NOMO-1 treated with dmso at 0.1 percent for 144 hours (cell line): ENCODE results near the gene SH3BP5.
"Not testable (repeated sequence)": the region's sequence is repeated elsewhere in the genome, so short reads cannot be mapped to it uniquely, and the experiment has no call there.

Experiments
- DNase-seq: peaks from one replicate; lab custom pipeline; 2025; ENCODE audit not compliant: unreplicated experiment; lab: John Stamatoyannopoulos, UW

The SH3BP5 gene, protein sequence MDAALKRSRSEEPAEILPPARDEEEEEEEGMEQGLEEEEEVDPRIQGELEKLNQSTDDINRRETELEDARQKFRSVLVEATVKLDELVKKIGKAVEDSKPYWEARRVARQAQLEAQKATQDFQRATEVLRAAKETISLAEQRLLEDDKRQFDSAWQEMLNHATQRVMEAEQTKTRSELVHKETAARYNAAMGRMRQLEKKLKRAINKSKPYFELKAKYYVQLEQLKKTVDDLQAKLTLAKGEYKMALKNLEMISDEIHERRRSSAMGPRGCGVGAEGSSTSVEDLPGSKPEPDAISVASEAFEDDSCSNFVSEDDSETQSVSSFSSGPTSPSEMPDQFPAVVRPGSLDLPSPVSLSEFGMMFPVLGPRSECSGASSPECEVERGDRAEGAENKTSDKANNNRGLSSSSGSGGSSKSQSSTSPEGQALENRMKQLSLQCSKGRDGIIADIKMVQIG

DNA sequence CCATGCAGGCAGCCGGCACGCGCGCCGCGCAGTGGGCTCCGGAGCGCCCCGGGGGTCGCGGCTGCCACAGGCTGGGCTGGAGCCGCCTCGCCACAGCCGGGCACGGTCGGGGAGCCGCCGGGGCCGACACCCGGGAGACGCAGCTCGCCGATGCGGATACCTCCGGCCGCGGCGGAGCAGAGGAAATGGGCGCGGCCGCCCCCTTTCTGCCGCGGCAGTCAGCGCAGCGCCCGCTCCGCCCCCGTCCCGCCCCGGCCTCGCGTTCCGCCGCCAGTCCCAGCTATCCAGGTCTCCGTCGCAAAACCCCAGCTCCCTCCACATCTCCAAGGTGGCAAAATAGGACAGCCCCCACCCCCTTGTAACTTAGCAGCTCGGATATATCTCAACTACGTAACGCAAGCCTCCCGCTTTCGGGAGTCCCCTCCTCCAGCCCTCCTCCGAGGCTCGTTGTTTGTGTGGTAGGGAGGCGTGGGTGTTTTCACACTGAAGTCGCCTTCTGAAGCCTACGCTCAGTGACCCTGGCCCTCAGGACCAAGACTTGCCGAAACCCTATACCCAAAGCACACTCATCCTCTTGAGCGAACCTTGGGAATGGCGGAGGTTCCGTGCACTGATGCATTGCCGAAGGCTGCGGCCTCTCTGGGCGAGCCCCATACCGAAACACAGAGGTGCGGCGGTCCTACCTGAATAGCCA lies at the start of gene SH3BP5:
Gene SH3BP5, minus strand, starts transcription at position 182 of the 694 bp plus-strand sequence. Its CDS starts 178 bp downstream, at position 4.
- peak; percentile 53 for DNase-seq

DNA sequence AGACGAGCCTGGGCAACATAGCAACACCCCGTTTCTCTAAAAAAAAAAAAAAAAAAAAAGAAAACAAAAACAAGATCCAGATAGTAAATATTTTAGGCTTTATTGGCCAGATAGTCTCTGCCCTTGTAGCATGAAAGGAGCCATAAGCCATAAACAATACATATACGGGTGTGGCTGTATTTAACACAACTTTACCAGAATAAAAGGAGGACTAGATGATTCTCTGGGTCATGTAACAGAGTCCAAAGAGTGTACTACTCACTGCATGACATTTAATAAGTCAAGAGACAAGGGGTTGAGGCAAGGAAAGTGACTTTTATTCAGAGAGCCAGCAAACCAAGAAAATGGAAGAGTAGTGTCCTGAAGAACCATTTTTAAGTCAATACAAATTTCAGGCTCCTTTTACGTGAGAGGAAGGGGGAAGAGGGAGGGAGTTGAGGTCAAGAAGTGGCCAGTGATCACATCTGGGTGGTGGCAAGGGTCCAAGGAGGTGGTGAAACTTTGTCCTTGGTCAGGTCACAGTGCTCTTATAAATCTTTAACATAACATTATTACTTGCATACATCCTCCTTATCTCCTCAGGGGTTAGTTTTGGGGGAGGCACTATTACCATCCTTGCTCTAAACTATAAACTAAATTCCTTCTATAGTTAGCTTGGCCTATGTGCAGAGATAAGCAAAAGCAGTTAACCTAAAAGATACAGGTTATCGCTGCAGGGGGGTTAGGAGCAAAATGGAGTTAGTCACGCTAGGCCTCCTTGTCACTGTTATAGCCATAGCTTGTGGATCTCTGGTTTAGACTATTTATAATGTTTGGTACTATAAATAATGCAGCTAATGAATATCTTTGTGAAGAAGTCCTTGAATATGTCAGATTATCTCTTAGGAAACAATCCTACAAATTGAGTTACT lies 48.8 kb upstream of the SH3BP5 start:
- DNase-seq = no peak

DNA sequence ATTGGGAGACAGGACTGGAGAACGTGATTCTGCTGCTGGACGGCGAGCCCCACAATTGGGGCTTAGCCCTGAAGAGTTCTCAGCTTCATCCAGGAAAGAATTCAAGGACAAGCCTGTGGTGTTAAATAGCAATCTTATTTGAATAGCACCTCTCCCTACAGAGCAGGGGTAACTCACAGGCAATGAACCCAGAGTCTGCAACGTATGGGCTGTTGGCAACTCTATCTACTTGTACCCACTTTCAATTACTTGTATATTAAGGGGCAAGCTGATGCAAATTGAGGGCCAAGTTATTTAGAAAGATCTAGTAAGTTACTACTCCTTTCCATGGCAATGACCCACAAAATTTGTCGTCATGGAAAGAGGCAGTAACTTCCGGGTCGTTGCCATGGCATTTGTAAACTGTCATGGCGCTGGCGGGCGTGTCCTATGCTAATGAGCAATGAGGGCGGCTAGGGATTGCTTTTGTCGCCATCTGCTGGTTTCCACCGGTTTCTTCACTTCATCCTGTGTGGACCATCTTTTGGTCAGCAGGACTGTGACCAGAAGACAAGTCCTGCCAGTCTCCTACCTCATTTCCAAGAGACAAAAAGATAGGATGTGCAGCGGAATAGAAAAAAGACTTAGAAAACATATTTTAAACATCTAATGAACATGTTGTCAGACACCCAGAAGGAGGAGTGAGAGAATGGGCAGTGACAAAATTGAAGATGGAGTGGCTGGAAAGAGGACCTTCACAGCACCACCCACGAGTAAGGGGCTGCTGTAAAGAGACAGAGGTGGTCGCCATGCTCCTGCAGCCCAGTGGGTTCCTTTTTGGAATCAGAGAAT lies 45.8 kb upstream of the SH3BP5 start:
- peak; percentile 81 for DNase-seq

DNA sequence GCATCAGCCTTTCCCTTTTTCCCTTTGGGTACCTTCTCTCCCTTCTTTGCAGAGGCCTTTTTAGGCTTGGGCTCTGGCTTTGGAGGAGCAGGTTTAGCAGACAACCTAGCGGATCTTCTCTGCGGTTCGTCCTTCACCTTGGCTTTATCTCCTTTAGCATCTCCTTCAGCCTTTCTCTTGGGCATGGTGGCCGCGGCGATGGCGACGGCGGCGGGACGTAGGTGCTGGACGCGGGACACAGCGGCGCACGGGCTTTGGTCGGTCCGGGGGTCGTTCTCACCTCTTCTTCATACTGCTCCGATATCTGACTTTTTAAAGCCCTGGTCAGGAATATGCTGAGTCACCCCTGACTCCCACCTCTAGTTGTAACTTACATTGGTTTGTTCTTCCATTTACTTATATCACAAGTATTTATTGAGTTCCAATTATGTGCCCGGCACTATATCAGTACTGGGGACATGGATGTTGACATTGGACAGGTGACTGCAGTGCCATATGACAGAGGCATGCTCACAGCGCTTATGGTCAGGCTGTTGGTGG lies 43.1 kb upstream of the SH3BP5 start:
- no peak for DNase-seq

DNA sequence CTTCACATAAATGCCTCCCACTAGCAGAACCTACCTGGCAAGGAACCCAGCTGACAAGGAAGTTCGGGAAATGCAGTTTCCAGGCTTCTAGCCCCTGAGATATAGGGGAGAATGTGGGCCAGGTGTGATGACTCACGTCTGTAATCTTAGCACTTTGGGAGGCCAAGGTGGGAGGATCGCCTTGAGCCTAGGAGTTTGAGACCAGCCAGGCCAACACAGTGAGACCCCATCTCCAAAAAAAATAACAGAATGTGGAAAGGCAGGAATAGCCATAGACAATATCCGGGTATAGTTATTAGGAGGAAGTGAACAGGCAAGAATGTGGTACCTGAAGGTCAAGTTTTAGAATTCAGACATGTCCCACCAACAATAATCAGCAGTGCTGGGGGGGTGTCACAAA lies 40.5 kb upstream of the SH3BP5 start:
- DNase-seq = no peak

DNA sequence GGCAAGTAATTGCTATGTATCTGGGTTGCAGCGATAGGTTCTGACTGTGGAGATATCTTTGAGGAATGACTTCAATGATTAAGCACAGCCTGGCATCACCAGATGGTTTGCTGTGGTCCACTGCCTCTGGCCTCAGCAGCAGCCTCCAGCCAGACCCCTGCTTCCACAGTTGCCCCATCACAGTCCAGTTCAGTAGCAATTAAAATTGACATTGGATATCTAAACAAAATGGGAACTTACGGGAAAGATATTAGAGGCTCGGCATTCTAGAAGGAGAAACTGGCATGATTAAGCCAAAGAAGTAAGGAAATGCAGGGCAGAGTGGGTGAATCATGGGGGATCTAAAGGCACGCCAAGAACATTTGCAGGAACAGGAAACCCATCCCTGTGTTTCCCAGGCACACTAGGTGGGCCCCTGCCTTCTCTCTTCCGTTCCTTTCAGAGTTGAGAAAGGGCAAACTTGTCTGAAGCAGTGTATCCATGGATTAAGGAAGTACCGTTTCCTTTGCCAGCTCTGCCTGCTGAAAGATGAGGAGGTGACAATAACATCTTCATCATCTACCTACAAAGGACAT lies 36.3 kb upstream of the SH3BP5 start:
- DNase-seq = no peak

DNA sequence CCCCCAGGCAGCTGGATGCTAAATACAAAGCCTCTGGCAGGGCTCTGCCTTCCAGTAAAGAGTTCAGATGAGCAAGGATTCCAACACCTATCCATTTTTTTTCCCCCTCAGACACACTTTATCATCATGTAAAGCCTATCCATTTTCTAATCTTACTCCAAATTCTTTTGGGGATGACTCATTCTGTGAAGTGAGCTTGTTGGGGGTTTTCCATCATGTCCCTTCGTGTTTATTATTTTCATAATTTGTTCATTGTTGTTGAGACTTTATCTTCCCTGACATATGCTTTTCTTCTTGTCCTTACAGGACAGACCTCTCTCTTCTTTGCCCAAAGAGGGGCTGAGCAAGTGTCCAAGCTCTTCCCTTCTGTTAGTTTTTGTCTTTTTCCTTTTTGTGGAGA lies 34.7 kb upstream of the SH3BP5 start:
- DNase-seq = no peak

DNA sequence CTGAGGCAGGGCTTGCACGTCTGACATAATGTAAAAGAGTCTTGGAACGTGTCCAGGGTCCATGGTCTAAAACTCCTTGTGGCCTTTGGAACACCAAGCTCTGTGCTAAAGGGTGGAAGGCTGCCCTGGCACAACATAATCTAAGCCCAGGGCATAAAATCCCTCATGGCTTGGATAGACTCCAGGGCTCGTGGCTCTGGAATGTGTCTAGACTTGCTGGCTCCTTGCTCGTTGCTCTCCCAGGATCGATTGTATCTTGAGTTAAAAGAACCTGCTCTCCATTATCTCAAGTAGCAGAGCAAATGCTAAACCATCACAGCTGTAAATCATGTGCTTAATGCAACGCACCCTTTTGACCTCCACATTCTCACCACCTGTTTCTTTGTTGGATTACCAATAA lies 31.7 kb upstream of the SH3BP5 start:
- DNase-seq = not testable (repeated sequence)

DNA sequence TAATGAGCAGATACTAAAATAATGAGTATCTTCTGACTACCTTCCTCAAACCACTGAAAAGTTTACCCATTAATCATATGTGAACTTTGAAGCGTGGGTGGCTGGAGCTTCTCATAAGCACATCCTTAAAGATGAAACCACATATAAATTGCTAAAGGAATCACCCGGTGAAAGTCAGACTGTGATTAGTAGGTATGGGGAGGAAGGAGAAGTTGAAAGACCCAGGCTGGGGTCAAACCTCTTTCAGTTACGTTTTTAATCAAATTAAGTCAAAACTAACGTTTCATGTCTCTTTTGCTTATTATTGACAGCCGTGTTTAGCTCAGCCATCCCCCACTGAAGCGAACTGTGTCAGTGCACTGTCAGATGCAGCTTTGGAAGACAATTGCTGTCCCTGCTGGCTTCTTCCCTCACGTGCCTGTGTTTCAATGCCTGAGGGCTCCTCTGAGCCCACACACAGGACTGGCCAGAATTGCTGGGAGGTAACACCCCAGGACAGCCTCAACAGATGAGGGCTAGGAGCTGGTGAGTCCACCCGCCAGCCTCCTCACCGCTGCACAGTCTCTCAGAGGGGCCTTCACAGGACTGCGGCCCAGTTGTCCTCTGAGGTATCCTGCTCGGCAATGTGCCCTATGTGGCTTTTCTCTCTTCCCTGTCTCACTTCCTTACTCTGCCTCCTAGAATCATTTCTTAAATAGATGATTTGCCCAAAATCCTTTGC lies 29.3 kb upstream of the SH3BP5 start:
- DNase-seq = peak; percentile 64

DNA sequence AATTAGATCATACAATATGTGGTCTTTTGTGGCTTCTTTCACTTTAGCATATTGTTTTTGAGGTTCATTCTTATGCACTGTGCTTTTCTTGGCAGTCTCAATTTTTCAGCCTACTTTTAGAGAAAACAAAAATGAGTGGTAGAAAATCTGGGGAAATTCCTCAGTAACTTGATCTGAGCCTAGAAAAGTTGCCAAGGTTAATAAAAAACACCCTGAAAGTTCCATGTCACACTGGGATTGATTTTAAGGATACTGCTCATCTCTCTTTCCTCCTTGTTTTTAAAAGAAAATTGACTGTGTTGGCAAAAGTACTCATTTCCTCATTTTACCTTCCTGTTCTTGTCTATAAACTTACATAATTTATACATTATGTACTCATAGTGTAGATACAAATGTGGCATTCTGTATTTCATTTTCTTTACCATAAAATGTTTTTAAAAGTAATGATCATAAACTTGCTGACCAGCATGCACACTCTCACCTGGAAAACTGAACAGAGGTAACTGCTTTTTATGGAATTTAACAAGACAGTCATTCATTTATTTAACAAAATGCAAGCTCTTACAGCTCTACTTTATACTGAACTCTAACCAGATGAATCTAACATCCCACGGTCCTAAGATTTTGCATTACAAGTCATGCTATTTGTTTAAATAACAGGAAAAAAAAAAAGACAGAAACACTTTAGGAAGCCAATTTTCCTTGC lies 28.6 kb upstream of the SH3BP5 start:
- DNase-seq = no peak

DNA sequence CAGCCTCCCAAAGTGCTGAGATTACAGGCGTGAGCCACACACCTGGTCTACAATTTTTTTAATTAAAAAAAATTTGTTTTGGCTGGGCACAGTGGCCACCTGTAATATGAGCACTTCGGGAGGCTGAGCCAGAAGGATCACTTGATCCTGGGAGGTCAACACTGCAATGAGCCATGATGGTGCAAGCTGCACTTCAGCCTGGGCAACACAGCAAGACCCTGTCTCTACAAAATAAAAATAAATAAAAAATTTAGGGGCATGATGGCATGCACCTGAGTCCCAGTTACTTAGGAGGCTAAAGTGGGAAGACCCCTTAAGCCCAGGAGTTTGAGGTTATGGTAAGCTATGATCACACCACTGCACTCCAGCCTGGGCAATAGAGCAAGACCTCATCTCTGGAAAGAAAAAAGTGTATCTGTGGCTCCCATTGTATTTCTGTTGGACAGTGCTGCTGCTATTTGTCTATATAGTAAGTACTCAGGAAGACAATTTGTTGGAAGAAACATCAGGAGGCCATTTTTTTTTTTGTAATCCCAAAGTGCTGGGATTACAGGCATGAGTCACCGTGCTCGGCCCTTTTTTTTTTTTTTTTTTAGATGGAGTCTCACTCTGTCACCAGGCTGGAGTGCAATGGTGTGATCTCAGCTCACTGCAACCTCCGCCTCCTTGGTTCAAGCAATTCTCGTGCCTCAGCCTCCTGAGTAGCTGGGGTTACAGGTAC lies 27.5 kb upstream of the SH3BP5 start:
- DNase-seq = no peak

DNA sequence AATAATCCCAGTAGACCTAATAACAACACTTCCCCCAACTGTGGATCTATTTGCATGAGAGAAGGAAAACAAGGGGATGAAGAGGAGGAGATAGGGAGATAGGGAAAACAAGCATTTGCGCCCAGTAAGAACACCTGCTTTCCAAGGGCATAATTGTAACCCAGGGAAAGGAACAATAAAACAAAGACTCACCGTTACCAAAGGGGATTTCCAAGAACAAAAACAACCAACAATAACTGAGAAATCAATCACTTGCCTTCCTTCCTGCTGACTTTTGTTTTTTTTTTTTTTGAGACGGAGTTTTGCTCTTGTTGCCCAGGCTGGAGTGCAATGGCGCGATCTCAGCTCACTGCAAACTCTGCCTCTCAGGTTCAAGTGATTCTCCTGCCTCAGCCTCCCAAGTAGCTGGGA lies 24.3 kb upstream of the SH3BP5 start:
- not testable (repeated sequence) for DNase-seq

DNA sequence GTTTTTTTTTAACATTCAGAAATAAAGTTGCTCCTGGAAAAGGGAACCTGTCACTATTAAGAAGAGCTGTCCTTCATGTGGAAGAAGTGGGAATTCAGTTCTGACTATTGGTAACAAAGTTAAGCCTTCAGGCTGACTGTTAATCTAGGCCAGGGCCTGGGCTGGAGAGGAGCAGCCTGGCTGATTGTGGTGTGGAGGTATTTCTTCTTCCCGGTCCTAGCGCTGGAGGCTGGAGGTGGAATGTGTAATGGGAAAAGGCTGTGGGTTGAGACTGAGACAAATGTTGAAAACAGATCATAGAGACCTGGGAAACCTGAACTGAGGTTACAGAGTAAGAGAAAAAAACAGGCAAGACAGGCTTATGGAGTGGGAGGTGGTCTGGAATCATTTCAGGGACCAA lies 23.8 kb upstream of the SH3BP5 start:
- no peak for DNase-seq

DNA sequence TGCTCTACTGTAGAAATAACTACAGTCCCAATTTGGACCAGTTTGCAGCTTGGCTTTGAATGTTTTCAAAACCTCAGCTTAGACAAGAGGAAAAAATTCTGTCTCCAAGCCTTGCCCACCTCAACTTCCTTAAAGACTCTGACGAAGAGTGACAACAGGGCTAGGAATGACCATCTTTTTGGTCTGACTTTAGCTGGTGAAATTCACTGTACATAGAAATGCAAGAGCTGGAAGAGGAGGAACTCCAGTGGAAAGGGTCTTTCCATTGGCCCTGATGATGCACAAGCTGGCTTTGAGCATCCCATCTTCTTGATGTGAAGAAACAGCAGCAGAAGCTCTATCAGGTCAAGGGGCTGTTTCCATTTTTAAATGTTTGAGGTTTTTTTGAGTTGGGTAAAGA lies 22.7 kb upstream of the SH3BP5 start:
- no peak for DNase-seq

DNA sequence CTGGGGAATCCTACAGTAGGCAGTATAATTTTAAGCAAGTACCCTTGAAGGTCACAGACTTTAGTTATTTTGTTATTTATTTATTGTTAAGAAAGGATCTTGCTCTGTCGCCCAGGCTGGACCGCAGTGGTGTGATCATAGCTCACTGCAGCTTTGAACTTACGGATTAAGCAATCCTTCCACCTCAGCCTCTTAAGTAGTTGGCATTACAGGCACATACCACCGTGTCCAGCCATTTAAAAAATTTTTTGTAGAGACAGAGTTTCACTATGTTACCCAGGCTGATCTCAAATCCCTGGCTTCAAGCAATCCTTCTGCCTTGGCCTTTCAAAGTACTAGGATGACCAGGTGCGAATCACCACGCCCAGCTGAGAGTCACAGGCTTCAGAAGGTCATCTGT lies 22.1 kb upstream of the SH3BP5 start:
- no peak for DNase-seq

DNA sequence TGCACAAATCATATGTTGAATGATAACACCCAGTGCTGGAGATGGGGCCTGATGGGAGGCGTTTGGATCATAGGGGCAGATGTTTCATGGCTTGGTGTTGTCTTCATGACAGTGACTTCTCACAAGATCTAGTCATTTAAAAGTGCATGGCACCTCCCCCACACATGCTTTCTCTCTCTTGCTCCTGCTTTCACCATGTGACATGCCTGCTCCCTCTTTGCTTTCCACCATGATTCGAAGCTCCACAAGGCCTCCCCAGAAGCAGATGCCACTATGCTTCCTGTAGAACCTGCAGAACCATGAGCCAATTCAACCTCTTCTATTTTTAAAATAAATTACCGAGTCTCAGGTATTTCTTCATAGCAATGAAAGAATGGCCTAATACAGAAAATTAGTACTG lies 17.8 kb upstream of the SH3BP5 start:
- no peak for DNase-seq

DNA sequence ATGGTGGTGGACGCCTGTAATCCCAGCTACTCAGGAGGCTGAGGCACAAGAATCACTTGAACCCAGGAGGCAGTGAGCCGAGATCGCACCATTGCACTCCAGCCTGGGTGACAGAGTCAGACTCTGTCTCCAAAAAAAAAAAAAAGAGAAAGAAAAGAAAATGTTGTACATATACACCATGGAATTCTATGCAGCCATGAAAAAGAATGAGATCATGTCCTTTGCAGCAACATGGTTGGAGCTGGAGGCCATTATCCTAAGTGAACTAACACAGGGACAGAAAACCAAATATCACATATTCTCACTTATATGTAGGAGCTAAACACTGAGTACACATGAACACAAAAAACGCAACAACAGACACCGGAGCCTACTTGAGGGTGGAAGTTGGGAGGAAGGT lies 17.1 kb upstream of the SH3BP5 start:
- DNase-seq = not testable (repeated sequence)

DNA sequence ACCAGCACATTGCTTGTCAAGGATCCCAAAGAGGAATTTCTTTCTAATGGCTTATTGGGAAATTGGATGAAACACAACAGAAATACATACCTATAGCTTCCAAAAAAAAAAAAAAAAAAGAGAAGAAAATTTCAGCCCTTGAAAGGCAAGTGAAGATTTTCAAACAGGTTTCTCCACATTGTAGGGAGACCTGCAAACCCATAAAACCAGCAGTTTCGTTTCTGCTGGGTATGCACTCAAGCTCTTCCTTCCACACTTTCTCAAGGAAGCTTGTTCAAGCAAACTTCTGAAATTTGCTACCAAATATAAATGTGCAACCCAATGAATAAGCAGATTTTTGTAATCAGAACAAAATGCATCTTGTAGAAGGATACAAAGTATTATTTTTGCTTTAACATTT lies 15.9 kb upstream of the SH3BP5 start:
- DNase-seq = no peak
